HepG2 (cell line): ENCODE data around the gene SPACDR. TPM values are rescaled to one million over a fixed set of nuclear protein-coding genes. Genes with fewer than 3 reads are reported as not detected.

Experiments
- ARID3A ChIP-seq: IDR thresholded peaks from 2 replicates; pipeline ENCODE4 v1.6.1; 2012; ENCODE audit warnings: low read depth, low read length, improper control_type of control experiment
- BRD4 ChIP-seq: sonication (generic); formaldehyde crosslinking; IDR thresholded peaks from 2 replicates; pipeline ENCODE4 v1.4.0; 2020; ENCODE audit warnings: missing genetic modification reagents
- EED ChIP-seq: sonication (generic); formaldehyde crosslinking; IDR thresholded peaks from 2 replicates; pipeline ENCODE4 v1.5.0; 2020; ENCODE audit warnings: mild to moderate bottlenecking, missing genetic modification reagents
- HMGXB4 ChIP-seq, 2 experiments: sonication (generic) in 1 of 2; formaldehyde crosslinking in 1 of 2; IDR thresholded peaks; 2 replicates each; pipeline versions ENCODE4 v1.4.0 to v1.6.1; 2018 to 2020; ENCODE audit warnings: missing genetic modification reagents in 2 of 2, borderline replicate concordance in 1 of 2, low read depth in 1 of 2, mild to moderate bottlenecking in 1 of 2, missing biosample characterization in 1 of 2
- KIAA2018 ChIP-seq: sonication (generic); formaldehyde crosslinking; IDR thresholded peaks from 2 replicates; pipeline ENCODE4 v1.5.0; 2020; ENCODE audit warnings: mild to moderate bottlenecking, missing genetic modification reagents, borderline replicate concordance
- MAZ ChIP-seq, 2 experiments: sonication (generic) in 1 of 2; formaldehyde crosslinking in 1 of 2; IDR thresholded peaks; 2 replicates each; pipeline versions ENCODE4 v1.5.0 to v1.6.1; 2012 to 2020; ENCODE audit warnings: low read depth in 2 of 2, mild to moderate bottlenecking in 2 of 2, borderline replicate concordance in 1 of 2, improper control_type of control experiment in 1 of 2, low read length in 1 of 2, missing genetic modification reagents in 1 of 2, moderate library complexity in 1 of 2
- MTF2 ChIP-seq: sonication (generic); formaldehyde crosslinking; IDR thresholded peaks from 2 replicates; pipeline ENCODE4 v1.5.0; 2020; ENCODE audit warnings: missing genetic modification reagents, borderline replicate concordance
- NFE2L2 ChIP-seq: fragments of 150-350 bp; IDR thresholded peaks from 2 replicates; pipeline ENCODE4 v1.6.1; 2014; ENCODE audit warnings: low read length
- NR2F2 ChIP-seq: IDR thresholded peaks from 2 replicates; pipeline ENCODE4 v1.6.1; 2012; ENCODE audit warnings: low read depth, inconsistent platforms, borderline replicate concordance
- PHF5A ChIP-seq: IDR thresholded peaks from one replicate; pipeline ENCODE4 v1.6.1; 2018; ENCODE audit warnings: low read depth, missing genetic modification reagents; ENCODE audit not compliant: unreplicated experiment
- TEAD3 ChIP-seq: optimal IDR thresholded peaks from 2 replicates; pipeline ENCODE3; 2016; ENCODE audit warnings: borderline replicate concordance
- ZNF224 ChIP-seq: sonication (generic); formaldehyde crosslinking; IDR thresholded peaks from 2 replicates; pipeline ENCODE4 v1.5.0; 2020; ENCODE audit warnings: mild to moderate bottlenecking, missing genetic modification reagents
- ZNF251 ChIP-seq: sonication (generic); formaldehyde crosslinking; IDR thresholded peaks from 2 replicates; pipeline ENCODE4 v1.9.0; 2021; ENCODE audit warnings: mild to moderate bottlenecking, missing genetic modification reagents
- ZNF275 ChIP-seq: sonication (generic); formaldehyde crosslinking; IDR thresholded peaks from 2 replicates; pipeline ENCODE4 v1.8.0; 2022; ENCODE audit warnings: missing genetic modification reagents, mild to moderate bottlenecking, inconsistent platforms, borderline replicate concordance
- polyA plus RNA-seq, 8 experiments: library from polyadenylated mRNA; depleted of rRNA in 3 of 8; stranded (reverse) in 7 of 8; unstranded in 1 of 8; fragments of >200 nt; fragmentation: Illumina TruSeq in 4 of 8; extraction: Trizol in 4 of 8; gene quantifications; 2 replicates each; pipeline versions ENCODE4 v1.2.1 to v1.2.3, GENCODE V29; 2011 to 2016; ENCODE audit warnings: low read depth in 4 of 8, missing spikeins in 1 of 8, mixed read lengths in 1 of 8; ENCODE audit not compliant: insufficient read depth in 1 of 8
- total RNA-seq, 5 experiments: library from RNA; depleted of rRNA; stranded (reverse); fragments of >200 nt; fragmentation: Illumina TruSeq; extraction: Trizol; gene quantifications; 2 replicates each; pipeline ENCODE4 v1.2.3, GENCODE V29; 2016; ENCODE audit warnings: low read depth in 1 of 5

Gene SPACDR
- total and polyA plus RNA-seq, 2 of the 13 experiments (the other 11 are each of a cell fraction or from before 2014, with no cell fraction given) = 0.41 TPM; not detected in 1

GRCh38 chr7:100469227-100470044 lies 5.4 kb upstream of the SPACDR start (continued):
- TF ChIP-seq EED (CRISPR knock-in tag) (no peak), ZNF275 (CRISPR knock-in tag) (no peak), PHF5A (CRISPR knock-in tag) (no peak), BRD4 (CRISPR knock-in tag) (no peak), HMGXB4 (CRISPR knock-in tag; IDR thresholded peaks at IDR 0.05; ENCODE audit: borderline replicate concordance in 1 of 2, low read depth in 1 of 2) (peak; percentile 30 to 50; a peak in 1 of 4 replicates), MTF2 (CRISPR knock-in tag) (no peak), MAZ (IDR thresholded peaks at IDR 0.05; ENCODE audit: borderline replicate concordance, low read depth, low read length) (no peak), MAZ (CRISPR knock-in tag; IDR thresholded peaks at IDR 0.05; ENCODE audit: low read depth) (peak; percentile 55; the same call in 1 of the 2 replicates), NFE2L2 (no peak), ARID3A (no peak), ZNF224 (CRISPR knock-in tag) (no peak), NR2F2 (no peak), KIAA2018 (CRISPR knock-in tag) (no peak), TEAD3 (CRISPR knock-in tag) (no peak), ZNF251 (CRISPR knock-in tag) (no peak)
